NOMO-1 treated with DMSO at 0.1 percent for 48 hours (cell line): ENCODE measurements around the gene SEC14L2.

ENCODE experiments used
- DNase-seq: peaks from one replicate; lab custom pipeline; 2025; ENCODE audit not compliant: unreplicated experiment; lab: John Stamatoyannopoulos, UW

SEC14L2 gene

GRCh38 chr22:30425327-30425615 lies 28.5 kb downstream of the SEC14L2 start:
- DNase-seq, result no peak

- peak; percentile 53 for DNase-seq
Observed at GRCh38 chr22:30425616-30426387, 29.0 kb downstream of the SEC14L2 start, which contains the start of gene MTFP1. MTFP1 (plus strand) TSS chr22:30425768; CDS start chr22:30425880, 112 bp downstream.

- peak; percentile 70 for DNase-seq
Observed at GRCh38 chr22:30426388-30427353, 29.9 kb downstream of the SEC14L2 start.

GRCh38 chr22:30427871-30428270 lies 31.1 kb downstream of the SEC14L2 start:
- DNase-seq, result no peak

- DNase-seq, result no peak
Observed at GRCh38 chr22:30429887-30430286, 33.1 kb downstream of the SEC14L2 start.

GRCh38 chr22:30430933-30431332 lies 34.1 kb downstream of the SEC14L2 start:
- no peak for DNase-seq

- DNase-seq, result no peak
Observed at GRCh38 chr22:30432096-30432495, 35.3 kb downstream of the SEC14L2 start.

GRCh38 chr22:30432520-30432919 lies 35.7 kb downstream of the SEC14L2 start:
- no peak for DNase-seq

GRCh38 chr22:30433227-30433626 lies 36.4 kb downstream of the SEC14L2 start:
- no peak for DNase-seq

- no peak for DNase-seq
Observed at GRCh38 chr22:30433773-30434172, 37.0 kb downstream of the SEC14L2 start.

GRCh38 chr22:30434843-30435242 lies 38.0 kb downstream of the SEC14L2 start:
- DNase-seq, result no peak

GRCh38 chr22:30435674-30436126 lies 38.9 kb downstream of the SEC14L2 start:
- no peak for DNase-seq

- no peak for DNase-seq
Observed at GRCh38 chr22:30436196-30436595, 39.4 kb downstream of the SEC14L2 start.

- no peak for DNase-seq
Observed at GRCh38 chr22:30438559-30438958, 41.7 kb downstream of the SEC14L2 start.

- DNase-seq, result no peak
Observed at GRCh38 chr22:30439226-30439625, 42.4 kb downstream of the SEC14L2 start.

- no peak for DNase-seq
Observed at GRCh38 chr22:30439836-30440235, 43.0 kb downstream of the SEC14L2 start.

- no peak for DNase-seq
Observed at GRCh38 chr22:30441088-30441487, 44.3 kb downstream of the SEC14L2 start.

- peak; percentile 28 for DNase-seq
Observed at GRCh38 chr22:30444632-30445437, 48.0 kb downstream of the SEC14L2 start.

GRCh38 chr22:30445438-30446145 lies 48.8 kb downstream of the SEC14L2 start:
- DNase-seq, result no peak

- no peak for DNase-seq
Observed at GRCh38 chr22:30447656-30448055, 50.8 kb downstream of the SEC14L2 start.
